Kidney epithelial cell (primary cell): ENCODE results near the gene VAMP4. TPM values are rescaled to one million over a fixed set of nuclear protein-coding genes. Genes with fewer than 3 reads are reported as not detected.
A peak's percentile ranks its signal among the peaks of the same experiment; 100 is the strongest.

Experiments used
- DNase-seq: peaks from one replicate; pipeline ENCODE4 v3.0.0-alpha.2; 2010; ENCODE audit warnings: low read depth
- H3K27me3 ChIP-seq: 2 replicates; pipeline ENCODE4 v1.6.0; 2011; ENCODE audit warnings: low read length; ENCODE audit not compliant: control insufficient read depth, insufficient read depth
- H3K36me3 ChIP-seq: 2 replicates; pipeline ENCODE4 v1.5.1; 2011; ENCODE audit warnings: low read length; ENCODE audit not compliant: control insufficient read depth, insufficient read depth
- H3K4me3 ChIP-seq: 2 replicates; pipeline ENCODE4 v1.5.1; 2011; ENCODE audit warnings: low read depth, mild to moderate bottlenecking, control low read depth, low read length
- CTCF ChIP-seq: IDR thresholded peaks from 2 replicates; pipeline ENCODE4 v1.5.1; 2011; ENCODE audit warnings: mild to moderate bottlenecking, moderate library complexity, low read length, control low read depth, inconsistent platforms; ENCODE audit not compliant: insufficient read depth, poor library complexity, severe bottlenecking
- total RNA-seq: library from RNA; depleted of rRNA; stranded (reverse); fragments of >200 nt; gene quantifications from 2 replicates; pipeline ENCODE4 v1.2.3, GENCODE V29; 2015

VAMP4 gene
- total RNA-seq, 1 donor from 2014 or later, result 5.4 TPM

GRCh38 chr1:171772312-171772711 lies 30.4 kb upstream of the VAMP4 start:
- Histone ChIP-seq H3K27me3 (no peaks in the 10 kb centered on the region), H3K4me3 (no peak overlapping the region), H3K36me3 (no peaks in the 10 kb centered on the region)
- DNase-seq, result no peak
- no peak for TF ChIP-seq CTCF

GRCh38 chr1:171769754-171770153 lies 27.9 kb upstream of the VAMP4 start:
- H3K36me3 ChIP-seq, result no peaks in the 10 kb centered on the region
- H3K4me3 ChIP-seq, result no peak overlapping the region
- H3K27me3 ChIP-seq, result no peaks in the 10 kb centered on the region
- TF ChIP-seq CTCF, result no peak
- peak; percentile 5 for DNase-seq

- Histone ChIP-seq H3K36me3 (no peaks in the 10 kb centered on the region), H3K4me3 (no peak overlapping the region), H3K27me3 (no peaks in the 10 kb centered on the region)
- DNase-seq, result no peak
- TF ChIP-seq CTCF, result no peak
Observed at GRCh38 chr1:171769171-171769570, 27.3 kb upstream of the VAMP4 start.

- Histone ChIP-seq H3K27me3 (no peaks in the 10 kb centered on the region), H3K4me3 (no peak overlapping the region), H3K36me3 (no peaks in the 10 kb centered on the region)
- no peak for TF ChIP-seq CTCF
- no peak for DNase-seq
Observed at GRCh38 chr1:171763764-171764163, 21.9 kb upstream of the VAMP4 start.

- Histone ChIP-seq H3K36me3 (no peaks in the 10 kb centered on the region), H3K27me3 (no peaks in the 10 kb centered on the region), H3K4me3 (no peak overlapping the region)
- TF ChIP-seq CTCF, result no peak
- no peak for DNase-seq
Observed at GRCh38 chr1:171762143-171762563, 20.3 kb upstream of the VAMP4 start.

- no peak for DNase-seq
- Histone ChIP-seq H3K4me3 (no peak overlapping the region), H3K36me3 (no peaks in the 10 kb centered on the region), H3K27me3 (no peaks in the 10 kb centered on the region)
- TF ChIP-seq CTCF, result no peak
Observed at GRCh38 chr1:171758011-171758410, 16.1 kb upstream of the VAMP4 start.
